HepG2 (cell line): ENCODE results near the gene SENP6. TPM values are rescaled to one million over a fixed set of nuclear protein-coding genes. Genes with fewer than 3 reads are reported as not detected.
"Not testable (repeated sequence)": the region's sequence is repeated elsewhere in the genome, so short reads cannot be mapped to it uniquely, and the experiment has no call there.

ENCODE experiments used
- ATAC-seq: fragments of 200-7000 bp; cut with Tn5 transposase; 3 replicates; pipeline ENCODE4 v1.9.1; 2020; ENCODE audit warnings: mild to moderate bottlenecking, moderate library complexity
- BruUV-seq: library from RNA; stranded (reverse); fragments of 400-500 nt; replicated peaks from 2 replicates; lab custom pipeline; 2021; lab: Mats Ljungman, UMichigan
- CTCF ChIA-PET: fragments of 300-600 bp; formaldehyde crosslinking; extraction: SDS; loops from one replicate; lab custom pipeline; 2021; ENCODE audit warnings: low total read pairs, inconsistent platforms, low intra/inter-chr PET ratio; lab: Yijun Ruan, JAX
- POLR2A ChIA-PET: fragments of 350-600 bp; sonication (Branson Sonifier 250); formaldehyde crosslinking; loops from one replicate; lab custom pipeline; 2020; ENCODE audit warnings: antibody characterized with exemption, inconsistent platforms; lab: Yijun Ruan, JAX
- DNase-seq: peaks from one replicate; pipeline ENCODE4 v3.0.0-alpha.2; 2015; ENCODE audit warnings: low spot score
- FAIRE-seq: peaks from 3 replicates; lab custom pipeline; 2011; peaks lifted over from hg19 to GRCh38; lab: Jason Lieb, UNC
- H2AFZ ChIP-seq: one replicate; pipeline ENCODE4 v1.6.1; 2011; ENCODE audit warnings: low read length, inconsistent platforms
- H3K27ac ChIP-seq: fragments of 300-600 bp; 3 replicates; pipeline ENCODE4 v1.8.0; 2011; ENCODE audit warnings: mixed run types, mild to moderate bottlenecking, mixed read lengths, low read length, inconsistent platforms; ENCODE audit not compliant: insufficient read depth; ENCODE audit errors: extremely low read length
- H3K27me3 ChIP-seq, 2 experiments: fragments of 200-600 bp in 1 of 2; 2 replicates in 1 of 2; 3 replicates in 1 of 2; pipeline versions ENCODE4 v1.6.0 to v1.8.0; 2011; ENCODE audit warnings: low read length in 2 of 2, mild to moderate bottlenecking in 2 of 2, moderate library complexity in 2 of 2, inconsistent platforms in 1 of 2; ENCODE audit not compliant: insufficient read depth in 2 of 2, control insufficient read depth in 1 of 2
- H3K36me3 ChIP-seq, 2 experiments: fragments of 200-600 bp in 1 of 2; replicated peaks in 1 of 2; 2 replicates in 1 of 2; 3 replicates in 1 of 2; pipeline versions ENCODE4 v1.5.1 to v1.8.0; 2011; ENCODE audit warnings: low read length in 2 of 2, inconsistent platforms in 1 of 2; ENCODE audit not compliant: insufficient read depth in 2 of 2, control insufficient read depth in 1 of 2
- H3K4me1 ChIP-seq: 2 replicates; pipeline ENCODE4 v1.5.1; 2012; ENCODE audit warnings: low read length, inconsistent platforms; ENCODE audit not compliant: insufficient read depth
- H3K4me2 ChIP-seq: 2 replicates; pipeline ENCODE4 v1.6.0; 2011; ENCODE audit warnings: low read depth, low read length, inconsistent platforms
- H3K4me3 ChIP-seq, 3 experiments: fragments of 200-600 bp in 1 of 3; sonication (generic), shearing (Covaris generic) in 1 of 3; replicated peaks in 1 of 3; 2 replicates each; pipeline ENCODE4 v1.5.1; 2011 to 2016; ENCODE audit warnings: low read length in 3 of 3, inconsistent platforms in 2 of 3, low read depth in 2 of 3, mild to moderate bottlenecking in 2 of 3, control low read depth in 1 of 3, mixed read lengths in 1 of 3; ENCODE audit not compliant: insufficient read depth in 1 of 3
- H3K79me2 ChIP-seq: one replicate; pipeline ENCODE4 v1.6.1; 2011; ENCODE audit warnings: low read length, inconsistent platforms; ENCODE audit not compliant: insufficient read depth
- H3K9ac ChIP-seq: 2 replicates; pipeline ENCODE4 v1.6.0; 2011; ENCODE audit warnings: mild to moderate bottlenecking, low read depth, low read length, inconsistent platforms; ENCODE audit not compliant: insufficient read depth
- H3K9me3 ChIP-seq: 2 replicates; pipeline ENCODE4 v1.5.1; 2012; ENCODE audit warnings: mild to moderate bottlenecking, low read length
- H4K20me1 ChIP-seq: 2 replicates; pipeline ENCODE4 v1.6.0; 2011; ENCODE audit warnings: inconsistent platforms, mild to moderate bottlenecking, low read length, moderate library complexity; ENCODE audit not compliant: insufficient read depth
- FOXA1 ChIP-seq, 2 experiments: fragments of 450-650 bp in 1 of 2; sonication (generic) in 1 of 2; formaldehyde crosslinking in 1 of 2; IDR thresholded peaks; 2 replicates each; pipeline versions ENCODE4 v1.4.0 to v1.6.1; 2016 to 2020; ENCODE audit warnings: missing genetic modification reagents in 1 of 2
- POGZ ChIP-seq: sonication (generic); formaldehyde crosslinking; IDR thresholded peaks from 2 replicates; pipeline ENCODE4 v1.4.0; 2020; ENCODE audit warnings: mild to moderate bottlenecking, missing genetic modification reagents
- ZBTB33 ChIP-seq: sonication (generic); formaldehyde crosslinking; IDR thresholded peaks from 2 replicates; pipeline ENCODE4 v1.4.0; 2020; ENCODE audit warnings: missing genetic modification reagents
- ZNF281 ChIP-seq: sonication (generic); formaldehyde crosslinking; IDR thresholded peaks from 2 replicates; pipeline ENCODE4 v1.4.0; 2020; ENCODE audit warnings: missing genetic modification reagents, borderline replicate concordance
- ZNF687 ChIP-seq: sonication (generic); formaldehyde crosslinking; IDR thresholded peaks from 2 replicates; pipeline ENCODE4 v1.5.1; 2020; ENCODE audit warnings: mild to moderate bottlenecking, missing genetic modification reagents, moderate library complexity
- WGBS: methylation state at CpG from one replicate; pipeline ENCODE4 v1.1.6; 2017; ENCODE audit warnings: low lambda C conversion rate; 5-methylcytosine and 5-hydroxymethylcytosine counted together
- in situ Hi-C: cut with HindIII; loops from 2 replicates; pipeline ENCODE4 v1.10.0; 2017; ENCODE audit warnings: low pct_unique_long_range_greater_than_20kb; ENCODE audit not compliant: extremely low pct_ligation_motif_present
- intact Hi-C: fragments of 100-400 bp; cut with micrococcal nuclease; formaldehyde crosslinking; loops from one replicate; pipeline ENCODE4 v1.10.0; 2022; ENCODE audit not compliant: unreplicated experiment
- polyA plus RNA-seq, 8 experiments: library from polyadenylated mRNA; depleted of rRNA in 3 of 8; stranded (reverse) in 7 of 8; unstranded in 1 of 8; fragments of >200 nt; fragmentation: Illumina TruSeq in 4 of 8; extraction: Trizol in 4 of 8; gene quantifications; 2 replicates each; pipeline versions ENCODE4 v1.2.1 to v1.2.3, GENCODE V29; 2011 to 2016; ENCODE audit warnings: low read depth in 4 of 8, missing spikeins in 1 of 8, mixed read lengths in 1 of 8; ENCODE audit not compliant: insufficient read depth in 1 of 8
- total RNA-seq, 5 experiments: library from RNA; depleted of rRNA; stranded (reverse); fragments of >200 nt; fragmentation: Illumina TruSeq; extraction: Trizol; gene quantifications; 2 replicates each; pipeline ENCODE4 v1.2.3, GENCODE V29; 2016; ENCODE audit warnings: low read depth in 1 of 5

The SENP6 gene
- total and polyA plus RNA-seq, 2 of the 13 experiments (the other 11 are each of a cell fraction or from before 2014, with no cell fraction given) = 21.9 to 50.1 TPM

GRCh38 chr6:75687937-75688336 is 86.3 kb downstream of the SENP6 start:
- H3K27ac ChIP-seq; H3K4me3 ChIP-seq; H3K4me2 ChIP-seq; BruUV-seq; H3K4me1 ChIP-seq; CTCF ChIA-PET; H3K79me2 ChIP-seq; H3K9me3 ChIP-seq; H3K36me3 ChIP-seq; H4K20me1 ChIP-seq; H2AFZ ChIP-seq; in situ Hi-C loops; POLR2A ChIA-PET; FAIRE-seq; H3K27me3 ChIP-seq; ATAC-seq; H3K9ac ChIP-seq; TF ChIP-seq FOXA1 (IDR thresholded peaks at IDR 0.05): not testable (repeated sequence)
- DNase-seq = peak; percentile 4
- intact Hi-C loops = loop anchor here (5.0 kb wide), 1 partner anchor 59 kb away; the partner anchor contains the start of gene MYO6
- peak; percentile 48; the same call in 1 of the 2 replicates for TF ChIP-seq POGZ (CRISPR knock-in tag)
- TF ChIP-seq ZNF281 (CRISPR knock-in tag) = peak; percentile 44; the same call in 1 of the 2 replicates
- 0 out of 2 replicates have a peak, but pooled peaks have one; percentile 16 for TF ChIP-seq FOXA1 (CRISPR knock-in tag; IDR thresholded peaks at IDR 0.05)
- peak; percentile 36 for TF ChIP-seq ZNF687 (CRISPR knock-in tag)
- TF ChIP-seq ZBTB33 (CRISPR knock-in tag) = peak; percentile 95
- WGBS = no CpG with 5 or more reads among the region's 8 CpGs
